ENCODE results near the gene OTOP3. TPM values are rescaled to one million over a fixed set of nuclear protein-coding genes. Genes with fewer than 3 reads are reported as not detected.
A peak's percentile ranks its signal among the peaks of the same experiment; 100 is the strongest.

Gene OTOP3
- total RNA-seq, 1 donor, result not detected

DNA sequence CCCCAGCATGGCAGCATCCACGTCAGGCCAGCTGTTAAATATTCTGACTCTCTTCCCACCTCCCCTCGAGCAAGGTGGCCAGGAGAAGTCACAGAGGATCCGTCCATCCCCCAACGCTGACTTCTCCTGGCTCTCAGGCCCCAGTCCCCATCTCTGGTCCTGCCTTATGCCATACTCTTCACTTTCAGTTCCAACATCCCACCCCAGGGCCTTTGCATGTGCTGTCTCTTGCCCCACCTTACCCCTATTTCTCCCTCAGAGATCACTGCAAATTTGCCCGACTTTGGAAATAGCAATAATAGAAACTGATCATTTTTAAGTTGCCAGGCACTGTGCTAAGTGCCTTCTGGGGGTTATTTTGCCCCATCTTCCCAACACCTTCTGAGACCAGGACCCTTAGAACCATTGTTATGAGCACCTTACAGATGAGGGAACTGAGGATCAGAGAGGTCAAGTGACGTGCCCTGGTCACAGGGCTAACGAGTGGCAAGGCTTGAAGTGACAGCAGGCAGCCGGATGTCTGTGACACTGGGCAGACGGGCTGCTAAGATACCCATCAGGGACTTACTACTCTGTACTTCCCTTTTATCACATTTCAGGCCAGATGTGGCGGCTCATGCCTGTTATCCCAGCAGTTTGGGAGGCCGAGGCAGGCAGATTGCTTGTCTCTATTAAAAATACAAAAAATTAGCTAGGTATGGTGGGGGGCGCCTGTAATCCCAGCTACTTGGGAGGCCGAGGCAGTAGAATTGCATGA lies 19.1 kb downstream of the OTOP3 start:
- TF ChIP-seq, protein P1, sequence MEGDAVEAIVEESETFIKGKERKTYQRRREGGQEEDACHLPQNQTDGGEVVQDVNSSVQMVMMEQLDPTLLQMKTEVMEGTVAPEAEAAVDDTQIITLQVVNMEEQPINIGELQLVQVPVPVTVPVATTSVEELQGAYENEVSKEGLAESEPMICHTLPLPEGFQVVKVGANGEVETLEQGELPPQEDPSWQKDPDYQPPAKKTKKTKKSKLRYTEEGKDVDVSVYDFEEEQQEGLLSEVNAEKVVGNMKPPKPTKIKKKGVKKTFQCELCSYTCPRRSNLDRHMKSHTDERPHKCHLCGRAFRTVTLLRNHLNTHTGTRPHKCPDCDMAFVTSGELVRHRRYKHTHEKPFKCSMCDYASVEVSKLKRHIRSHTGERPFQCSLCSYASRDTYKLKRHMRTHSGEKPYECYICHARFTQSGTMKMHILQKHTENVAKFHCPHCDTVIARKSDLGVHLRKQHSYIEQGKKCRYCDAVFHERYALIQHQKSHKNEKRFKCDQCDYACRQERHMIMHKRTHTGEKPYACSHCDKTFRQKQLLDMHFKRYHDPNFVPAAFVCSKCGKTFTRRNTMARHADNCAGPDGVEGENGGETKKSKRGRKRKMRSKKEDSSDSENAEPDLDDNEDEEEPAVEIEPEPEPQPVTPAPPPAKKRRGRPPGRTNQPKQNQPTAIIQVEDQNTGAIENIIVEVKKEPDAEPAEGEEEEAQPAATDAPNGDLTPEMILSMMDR (IDR thresholded peaks at IDR 0.05; ENCODE audit: insufficient read depth, low read depth, low read length), result no peak
- DNase-seq (ENCODE audit: low read depth), result no peak
- H3K4me3 ChIP-seq (ENCODE audit: low read depth, low read length), result no peak overlapping the region

DNA sequence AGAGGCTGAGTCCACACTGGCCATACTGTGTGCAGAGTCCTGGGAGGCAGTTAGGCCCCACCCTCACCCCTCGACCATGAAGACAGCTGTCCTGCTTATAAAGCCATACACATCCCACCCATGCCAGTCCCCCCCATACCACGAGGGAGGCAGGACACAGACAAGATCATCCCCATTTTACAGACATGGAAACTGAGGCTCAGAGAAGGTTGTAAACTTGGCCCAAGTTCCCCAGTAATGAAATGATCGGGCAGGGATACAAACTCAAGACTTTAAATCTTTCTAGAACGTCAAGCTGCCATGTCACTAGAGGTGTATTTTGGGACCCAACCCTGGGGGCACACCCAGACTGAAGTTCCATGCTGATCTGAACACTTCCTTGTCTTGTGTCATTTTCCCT lies 20.4 kb downstream of the OTOP3 start:
- no peak overlapping the region for H3K4me3 ChIP-seq (ENCODE audit: low read depth, low read length)
- DNase-seq (ENCODE audit: low read depth), result no peak
- TF ChIP-seq, protein P1 (IDR thresholded peaks at IDR 0.05; ENCODE audit: insufficient read depth, low read depth, low read length), result no peak

DNA sequence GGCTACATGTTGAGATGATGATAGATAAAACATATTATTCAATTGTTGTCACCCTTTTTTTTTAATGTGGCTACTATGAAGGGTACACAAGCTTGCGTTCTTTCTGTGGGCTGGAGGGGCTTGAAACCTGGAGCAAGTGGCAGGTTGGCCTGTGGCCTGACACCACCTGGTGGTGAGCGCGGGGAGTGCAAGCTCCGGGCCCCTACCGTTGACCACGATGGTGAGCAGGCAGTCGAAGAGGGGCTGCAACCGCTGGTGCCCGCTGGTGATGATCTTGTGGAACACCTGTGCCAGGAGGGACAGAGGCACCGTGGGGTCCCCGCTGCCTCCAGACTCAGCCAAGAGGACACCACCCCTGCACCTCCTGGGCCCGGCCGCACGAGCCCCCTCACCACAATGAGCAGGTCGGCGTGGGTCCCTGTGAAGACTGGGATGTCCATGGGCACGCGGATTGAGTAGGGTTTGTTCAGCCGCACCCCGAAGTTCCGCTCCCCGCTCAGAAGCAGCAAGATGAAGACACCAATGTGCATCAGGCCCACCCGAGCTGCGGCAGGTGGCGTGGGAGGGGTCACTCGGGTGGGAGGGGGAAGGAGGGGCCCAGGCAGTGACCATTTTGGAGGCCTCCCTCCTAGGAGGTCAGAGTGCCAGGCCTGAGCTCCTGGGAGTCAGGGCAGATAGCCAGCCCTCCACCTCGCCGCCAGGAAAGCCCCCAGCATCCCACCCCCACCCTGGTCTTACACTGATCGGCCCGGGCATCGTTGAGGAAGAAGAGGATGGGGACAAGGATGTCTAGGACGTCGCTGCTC lies 22.4 kb downstream of the OTOP3 start:
- TF ChIP-seq, protein P1 (IDR thresholded peaks at IDR 0.05; ENCODE audit: insufficient read depth, low read depth, low read length), result peak; percentile 93
- no peak overlapping the region for H3K4me3 ChIP-seq (ENCODE audit: low read depth, low read length)
- peak; percentile 45 for DNase-seq (ENCODE audit: low read depth)

DNA sequence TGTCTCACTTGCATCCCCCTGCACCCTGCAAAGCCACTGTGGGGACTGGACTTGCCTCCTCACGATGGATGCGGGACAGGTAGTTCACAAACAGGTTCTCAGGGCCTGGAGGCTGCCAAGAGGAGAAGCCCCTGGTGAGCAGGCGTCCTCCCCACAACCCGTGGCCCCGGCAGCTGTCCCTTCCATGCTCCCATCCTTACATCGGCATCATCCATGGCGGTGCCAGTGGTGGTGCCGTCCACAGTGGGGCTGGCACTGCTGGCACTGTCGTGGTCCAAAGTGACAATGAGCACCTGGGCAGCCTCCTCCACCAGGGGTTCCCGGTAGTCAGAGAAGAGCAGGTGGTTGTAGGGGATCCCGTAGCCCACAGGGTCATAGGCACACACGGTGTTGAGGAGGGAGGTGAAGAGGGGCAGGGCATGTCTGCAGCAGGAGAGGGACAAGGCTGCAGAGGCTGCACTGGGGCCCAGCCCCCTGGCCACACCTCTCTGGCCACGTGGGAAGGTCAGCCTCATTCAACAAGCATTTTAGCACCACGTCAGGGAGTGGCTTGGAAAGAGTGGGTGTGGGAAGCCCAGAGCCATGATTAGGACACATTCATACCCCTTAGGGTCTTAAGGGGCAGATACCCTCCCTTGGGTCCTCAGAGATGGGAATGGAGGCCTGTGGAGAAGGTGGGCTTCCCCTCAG lies 24.3 kb downstream of the OTOP3 start:
- no peak overlapping the region for H3K4me3 ChIP-seq (ENCODE audit: low read depth, low read length)
- TF ChIP-seq, protein P1 (IDR thresholded peaks at IDR 0.05; ENCODE audit: insufficient read depth, low read depth, low read length), result no peak
- no peak for DNase-seq (ENCODE audit: low read depth)

DNA sequence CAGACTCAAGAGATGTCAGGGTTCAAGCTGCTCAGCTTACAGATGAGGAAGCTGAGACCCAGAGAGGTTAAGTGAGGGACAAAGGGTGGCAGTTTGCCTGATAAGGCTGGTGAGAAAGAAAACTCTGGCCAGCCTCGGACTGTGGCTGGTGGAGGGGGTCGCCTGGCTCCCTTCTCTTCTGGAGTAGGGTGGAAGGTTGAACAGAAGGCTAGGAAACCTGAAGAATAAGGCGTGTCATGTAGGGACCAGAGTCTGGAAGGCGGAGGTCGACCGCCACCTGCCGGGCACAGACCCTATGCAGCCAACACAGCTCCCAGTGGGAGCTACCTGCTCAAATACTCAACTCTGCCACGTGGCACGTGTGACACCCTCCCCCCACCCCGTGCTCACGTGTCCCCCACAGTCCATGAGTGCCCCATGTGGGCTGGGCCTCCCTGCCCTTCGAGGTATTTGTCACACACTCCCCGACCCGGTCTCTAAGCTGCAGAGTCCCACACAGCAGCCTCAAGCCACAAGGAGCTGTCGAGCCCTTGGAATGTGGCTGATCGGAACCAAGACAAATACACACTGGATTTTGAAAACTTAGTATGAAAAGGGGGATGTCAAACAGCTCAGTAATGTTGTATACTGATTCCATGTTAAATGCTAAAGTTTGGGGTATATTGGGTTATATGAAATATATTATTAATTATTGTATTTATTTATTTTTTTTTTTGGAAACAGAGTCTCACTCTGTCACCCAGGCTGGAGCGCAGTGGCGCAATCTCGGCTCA lies 25.1 kb downstream of the OTOP3 start:
- no peak overlapping the region for H3K4me3 ChIP-seq (ENCODE audit: low read depth, low read length)
- TF ChIP-seq, protein P1 (IDR thresholded peaks at IDR 0.05; ENCODE audit: insufficient read depth, low read depth, low read length), result peak; percentile 36
- DNase-seq (ENCODE audit: low read depth), result no peak

DNA sequence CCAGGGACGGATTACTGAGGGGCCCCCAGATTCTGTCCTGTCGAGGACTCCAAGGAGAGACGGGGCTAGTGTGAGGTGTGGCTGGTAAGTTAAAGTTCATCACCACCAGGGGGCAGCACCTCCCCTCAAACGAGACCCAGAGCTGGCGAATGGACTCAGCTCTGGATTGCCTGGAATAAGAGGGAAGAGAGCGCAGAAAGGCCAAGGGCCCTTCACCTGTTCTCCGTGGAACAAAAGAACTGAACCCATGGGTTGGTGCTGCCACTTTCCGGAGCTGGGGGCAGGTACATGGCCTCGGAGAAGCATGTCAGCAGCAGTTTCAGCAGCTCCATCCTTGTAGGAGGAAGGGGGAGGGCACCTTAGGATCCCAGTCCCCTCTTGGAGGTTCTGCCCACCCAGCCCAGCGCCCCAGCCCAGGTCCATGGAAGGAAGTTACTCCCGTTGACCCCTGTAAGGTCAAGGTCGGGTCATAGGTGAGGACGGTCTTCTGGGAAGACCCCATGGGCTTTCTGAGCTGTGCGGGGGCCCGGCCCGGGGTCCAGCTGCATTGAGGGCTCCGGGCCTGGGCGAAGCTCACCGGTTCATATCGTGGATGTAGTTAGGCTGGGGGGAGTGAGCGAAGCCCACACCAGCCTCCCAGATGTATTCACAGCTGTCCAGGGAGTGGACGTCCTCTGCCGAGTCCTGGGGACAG lies 26.1 kb downstream of the OTOP3 start:
- no peak overlapping the region for H3K4me3 ChIP-seq (ENCODE audit: low read depth, low read length)
- peak; percentile 89 for DNase-seq (ENCODE audit: low read depth)
- TF ChIP-seq, protein P1 (IDR thresholded peaks at IDR 0.05; ENCODE audit: insufficient read depth, low read depth, low read length), result peak; percentile 70
